H1 (cell line): ENCODE results near the gene RIPK4. TPM values are rescaled to one million over a fixed set of nuclear protein-coding genes. Genes with fewer than 3 reads are reported as not detected.

Experiments
- CTCF ChIA-PET: fragments of 300-600 bp; sonication (Branson Sonifier 250); formaldehyde crosslinking; loops from one replicate; lab custom pipeline; 2021; ENCODE audit not compliant: partially characterized antibody; lab: Charles Lee
- POLR2A ChIA-PET: fragments of 300-600 bp; sonication (Branson Sonifier 250); formaldehyde crosslinking; loops from one replicate; lab custom pipeline; 2021; ENCODE audit warnings: inconsistent platforms; ENCODE audit not compliant: partially characterized antibody; lab: Charles Lee
- DNase-seq, 2 experiments: peaks; one replicate each; pipeline versions ENCODE4 v3.0.0 to v3.0.0-alpha.2; 2010 to 2022; ENCODE audit warnings: low spot score in 2 of 2, low read depth in 1 of 2, mixed read lengths in 1 of 2
- FAIRE-seq: peaks from 2 replicates; lab custom pipeline; 2011; peaks lifted over from hg19 to GRCh38; lab: Jason Lieb, UNC
- H2AFZ ChIP-seq: 2 replicates; pipeline ENCODE4 v1.8.1; 2012; ENCODE audit warnings: low read length, inconsistent platforms
- H2AK5ac ChIP-seq: 2 replicates; pipeline ENCODE4 v1.6.1; 2013; ENCODE audit warnings: low read depth, low read length
- H2BK120ac ChIP-seq: replicated peaks from 2 replicates; pipeline ENCODE3; 2013; ENCODE audit warnings: low read depth, low read length, inconsistent platforms
- H2BK12ac ChIP-seq: 2 replicates; pipeline ENCODE4 v1.6.1; 2013; ENCODE audit warnings: low read depth, low read length
- H2BK15ac ChIP-seq: 2 replicates; pipeline ENCODE4 v1.6.1; 2013; ENCODE audit warnings: low read length
- H2BK20ac ChIP-seq: 2 replicates; pipeline ENCODE4 v1.6.1; 2013; ENCODE audit warnings: low read length
- H2BK5ac ChIP-seq: 2 replicates; pipeline ENCODE4 v1.6.1; 2013; ENCODE audit warnings: low read depth, low read length
- H3K14ac ChIP-seq: 2 replicates; pipeline ENCODE4 v1.6.1; 2013; ENCODE audit warnings: inconsistent platforms; ENCODE audit not compliant: insufficient read length
- H3K18ac ChIP-seq: 2 replicates; pipeline ENCODE4 v1.6.1; 2013; ENCODE audit warnings: low read length; ENCODE audit errors: extremely low read depth
- H3K23ac ChIP-seq: 2 replicates; pipeline ENCODE4 v1.6.1; 2013; ENCODE audit warnings: inconsistent platforms; ENCODE audit not compliant: insufficient read length
- H3K23me2 ChIP-seq: 2 replicates; pipeline ENCODE4 v1.6.1; 2013; ENCODE audit warnings: low read depth, low read length
- H3K27ac ChIP-seq: 2 replicates; pipeline ENCODE4 v1.6.1; 2011; ENCODE audit warnings: low read depth, low read length, inconsistent platforms
- H3K27me3 ChIP-seq, 4 experiments: replicated peaks in 1 of 4; 1 replicate in 1 of 4; 2 replicates in 3 of 4; pipeline versions ENCODE4 v1.6.1 to v1.8.1; 2011 to 2013; ENCODE audit warnings: low read length in 3 of 4, mild to moderate bottlenecking in 3 of 4, inconsistent platforms in 2 of 4, mixed read lengths in 2 of 4, moderate library complexity in 1 of 4; ENCODE audit not compliant: control insufficient read depth in 3 of 4, insufficient read depth in 3 of 4; ENCODE audit errors: extremely low read depth in 1 of 4
- H3K36me3 ChIP-seq, 4 experiments: 2 replicates each; pipeline versions ENCODE4 v1.6.1 to v1.8.1; 2011 to 2013; ENCODE audit warnings: mild to moderate bottlenecking in 4 of 4, low read length in 3 of 4, moderate library complexity in 2 of 4, control low read depth in 1 of 4, inconsistent platforms in 1 of 4; ENCODE audit not compliant: insufficient read depth in 4 of 4, control insufficient read depth in 2 of 4
- H3K4ac ChIP-seq: replicated peaks from 2 replicates; pipeline ENCODE3; 2013; ENCODE audit warnings: low read length, low read depth, mixed read lengths, inconsistent platforms; ENCODE audit not compliant: insufficient read length
- H3K4me1 ChIP-seq, 4 experiments: replicated peaks in 1 of 4; 1 replicate in 1 of 4; 2 replicates in 3 of 4; pipeline versions ENCODE4 v1.6.1 to v1.8.1; 2011 to 2013; ENCODE audit warnings: low read length in 3 of 4, inconsistent platforms in 2 of 4, mixed read lengths in 1 of 4; ENCODE audit not compliant: insufficient read depth in 4 of 4, control insufficient read depth in 3 of 4
- H3K4me2 ChIP-seq, 2 experiments: 2 replicates each; pipeline versions ENCODE4 v1.6.1 to v1.8.1; 2011 to 2013; ENCODE audit warnings: low read depth in 2 of 2, low read length in 2 of 2, control low read depth in 1 of 2, inconsistent platforms in 1 of 2, mild to moderate bottlenecking in 1 of 2; ENCODE audit not compliant: insufficient read depth in 1 of 2
- H3K4me3 ChIP-seq, 4 experiments: fragments of 200-600, 300-600 bp in 1 of 4; sonication (generic), shearing (Covaris generic), sonication (Bioruptor Twin) in 1 of 4; 2 replicates each; pipeline versions ENCODE4 v1.5.1 to v1.8.1; 2011 to 2016; ENCODE audit warnings: low read length in 4 of 4, low read depth in 3 of 4, control low read depth in 2 of 4, inconsistent platforms in 2 of 4, mild to moderate bottlenecking in 2 of 4, mixed read lengths in 1 of 4, moderate library complexity in 1 of 4; ENCODE audit not compliant: insufficient read depth in 2 of 4; ENCODE audit errors: extremely low read depth in 1 of 4
- H3K56ac ChIP-seq: replicated peaks from 2 replicates; pipeline ENCODE3; 2013; ENCODE audit warnings: low read depth, mild to moderate bottlenecking, mixed read lengths, low read length, inconsistent platforms; ENCODE audit not compliant: insufficient read length
- H3K79me1 ChIP-seq: 2 replicates; pipeline ENCODE4 v1.6.1; 2013; ENCODE audit warnings: low read depth, low read length, control low read depth
- H3K79me2 ChIP-seq, 2 experiments: 2 replicates each; pipeline versions ENCODE4 v1.6.1 to v1.8.1; 2012 to 2013; ENCODE audit warnings: low read length in 2 of 2, mild to moderate bottlenecking in 2 of 2, inconsistent platforms in 1 of 2; ENCODE audit not compliant: insufficient read depth in 2 of 2, control insufficient read depth in 1 of 2
- H3K9ac ChIP-seq, 4 experiments: replicated peaks in 1 of 4; 1 replicate in 1 of 4; 2 replicates in 3 of 4; pipeline versions ENCODE4 v1.6.1 to v1.8.1; 2011 to 2013; ENCODE audit warnings: low read depth in 3 of 4, low read length in 3 of 4, control low read depth in 2 of 4, mild to moderate bottlenecking in 2 of 4, moderate library complexity in 2 of 4, inconsistent platforms in 1 of 4; ENCODE audit errors: extremely low read depth in 1 of 4
- H3K9me3 ChIP-seq, 2 experiments: 2 replicates each; pipeline versions ENCODE4 v1.6.1 to v1.8.1; 2012 to 2013; ENCODE audit warnings: mild to moderate bottlenecking in 2 of 2, moderate library complexity in 2 of 2, control low read depth in 1 of 2, inconsistent platforms in 1 of 2, low read depth in 1 of 2, low read length in 1 of 2, mixed read lengths in 1 of 2; ENCODE audit not compliant: insufficient read depth in 2 of 2
- H4K20me1 ChIP-seq, 2 experiments: replicated peaks in 1 of 2; 2 replicates each; pipeline versions ENCODE3 to v1.8.1; 2011 to 2013; ENCODE audit warnings: inconsistent platforms in 2 of 2, low read length in 2 of 2, mild to moderate bottlenecking in 1 of 2; ENCODE audit not compliant: insufficient read depth in 2 of 2, control insufficient read depth in 1 of 2
- H4K5ac ChIP-seq: 2 replicates; pipeline ENCODE4 v1.6.1; 2013; ENCODE audit warnings: low read length, low read depth, mixed read lengths, inconsistent platforms; ENCODE audit not compliant: insufficient read length
- H4K8ac ChIP-seq: 2 replicates; pipeline ENCODE4 v1.8.0; 2013; ENCODE audit warnings: mild to moderate bottlenecking, moderate library complexity, low read length, inconsistent platforms; ENCODE audit not compliant: insufficient read depth; ENCODE audit errors: extremely low read depth
- H4K91ac ChIP-seq: replicated peaks from 2 replicates; pipeline ENCODE3; 2013; ENCODE audit warnings: low read length, mixed read lengths, inconsistent platforms; ENCODE audit not compliant: insufficient read length
- WGBS, 2 experiments: shearing (Covaris generic) in 1 of 2; methylation state at CpG; one replicate each; pipeline versions ENCODE4 v1.1.6 to v1.1.7; 2013 to 2015; ENCODE audit warnings: low lambda C conversion rate in 2 of 2, mixed read lengths in 2 of 2, inconsistent platforms in 1 of 2, low coverage in 1 of 2, missing lambda C conversion rate in 1 of 2; ENCODE audit not compliant: insufficient replicate concordance in 2 of 2, insufficient coverage in 1 of 2, insufficient read length in 1 of 2; ENCODE audit errors: extremely low coverage in 1 of 2, missing lambda C conversion rate in 1 of 2; 5-methylcytosine and 5-hydroxymethylcytosine counted together
- polyA plus RNA-seq, 7 experiments: library from polyadenylated mRNA; depleted of rRNA in 3 of 7; stranded (reverse) in 5 of 7; unstranded in 2 of 7; fragments of >200 nt in 5 of 7; fragments of 200-250 nt in 2 of 7; gene quantifications; 1 replicate in 5 of 7; 2 replicates in 1 of 7; 4 replicates in 1 of 7; pipeline versions ENCODE4 v1.2.1 to v1.2.3, GENCODE V29; 2011 to 2013; ENCODE audit warnings: missing spikeins in 2 of 7, mixed read lengths in 2 of 7
- total RNA-seq: library from RNA; stranded (reverse); fragmentation: NEBNext Ultra II Directional; extraction: Animal tissue kit (Norgen Biotek cat#: 25700); gene quantifications from 2 replicates; pipeline ENCODE4 v1.2.1, GENCODE V29; 2021

Gene RIPK4
- total and polyA plus RNA-seq, 2 of the 8 experiments (the other 6 are each of a cell fraction or from before 2014, with no cell fraction given): 2.7 to 5.6 TPM

DNA sequence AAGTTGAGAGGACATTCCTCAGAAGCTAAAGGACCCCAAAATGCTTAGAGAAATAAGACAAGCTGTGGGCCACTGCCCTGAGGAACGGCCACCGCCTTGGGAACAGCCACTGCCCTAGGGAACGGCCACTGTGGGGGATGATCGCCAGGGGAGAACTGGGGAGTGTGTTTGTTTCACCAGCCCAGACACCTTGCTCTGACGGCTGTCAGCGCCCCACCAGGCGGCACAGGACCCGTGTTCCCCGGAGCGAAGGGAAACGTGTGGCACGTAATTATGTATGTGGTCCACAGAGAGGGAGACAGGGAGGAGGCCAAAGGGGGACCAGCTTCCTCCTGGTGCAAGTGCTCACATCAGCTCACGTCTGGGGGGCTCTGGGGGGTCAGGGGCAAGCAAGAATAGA is 45.8 kb upstream of the RIPK4 start:
- no peak for FAIRE-seq

More for the DNA sequence above, 45.8 kb upstream of the RIPK4 start:
- CTCF ChIA-PET: interaction anchor here (0.7 to 2.7 kb wide), 2 partner anchors 11 to 200 kb away, joined by 3 to 12 read pairs; no protein-coding TSS in a partner anchor
- H3K4me2 ChIP-seq: no peak overlapping the region
- no peak overlapping the region for H4K8ac ChIP-seq
- no peak overlapping the region for H3K9ac ChIP-seq
- H2BK15ac ChIP-seq: no peak overlapping the region
- H2BK20ac ChIP-seq: no peak overlapping the region
- H3K14ac ChIP-seq: no peak overlapping the region
- no peak overlapping the region for H3K23ac ChIP-seq
- POLR2A ChIA-PET: interaction anchor here (0.6 kb wide), 1 partner anchor 34 kb away, joined by 3 read pairs; no protein-coding TSS in a partner anchor
- WGBS, 2 experiments: 94% methylated on average over 12 of the region's 13 CpGs; no CpG with 5 or more reads in 1 of the 2 experiments
- no peak overlapping the region for H2BK5ac ChIP-seq
- peaks cover 3 to 24% (median 8%) of the 10 kb centered on the region in 4 experiments; a peak in 6 of 8 replicates for H3K36me3 ChIP-seq
- no peaks in the 10 kb centered on the region for H3K23me2 ChIP-seq
- H3K79me2 ChIP-seq: no peaks in the 10 kb centered on the region
- H3K4me1 ChIP-seq: no peaks in the 10 kb centered on the region
- H3K27ac ChIP-seq: no peak overlapping the region
- peaks cover 0 to 6% of the 10 kb centered on the region in 2 experiments for H4K20me1 ChIP-seq
- no peaks in the 10 kb centered on the region for H3K79me1 ChIP-seq
- H4K5ac ChIP-seq: no peak overlapping the region
- H3K9me3 ChIP-seq: no peaks in the 10 kb centered on the region
- no peak overlapping the region for H3K4me3 ChIP-seq
- no peak overlapping the region for H3K56ac ChIP-seq
- no peak overlapping the region for H2AK5ac ChIP-seq
- no peak overlapping the region for H3K18ac ChIP-seq
- DNase-seq: no peak
- H3K27me3 ChIP-seq: no peaks in the 10 kb centered on the region
- no peak overlapping the region for H2BK12ac ChIP-seq
- no peak overlapping the region for H2BK120ac ChIP-seq
- H2AFZ ChIP-seq: no peak overlapping the region
- H3K4ac ChIP-seq: no peak overlapping the region
- H4K91ac ChIP-seq: no peak overlapping the region
